Measurements from ENCODE around the gene SLC27A1.

GRCh38 chr19:17500447-17501198 lies 30.3 kb downstream of the SLC27A1 start:
- TF ChIP-seq POLR2AphosphoS5 (IDR thresholded peaks at IDR 0.05; ENCODE audit: control insufficient read depth, insufficient read depth, low read depth, low read length): no peak
- no peak for TF ChIP-seq HIVEP1 (CRISPR knock-in tag; IDR thresholded peaks at IDR 0.05)
- no peak for TF ChIP-seq CC2D1A (IDR thresholded peaks at IDR 0.05)
- TF ChIP-seq RBM25 (IDR thresholded peaks at IDR 0.05; ENCODE audit: low read depth, low read length, severe bottlenecking): peak; percentile 86
- TF ChIP-seq EP300 (IDR thresholded peaks at IDR 0.05; ENCODE audit: low read length): no peak
- no peak for TF ChIP-seq SMARCA4 (IDR thresholded peaks at IDR 0.05)
- TF ChIP-seq MTA1 (IDR thresholded peaks at IDR 0.05; ENCODE audit: borderline replicate concordance): no peak
- TF ChIP-seq MEF2A (IDR thresholded peaks at IDR 0.05; ENCODE audit: control insufficient read depth, low read depth, low read length): no peak
- no peak for TF ChIP-seq CHD2 (IDR thresholded peaks at IDR 0.05; ENCODE audit: low read depth, low read length)
- no peak for TF ChIP-seq ZBTB1 (CRISPR knock-in tag; IDR thresholded peaks at IDR 0.05; ENCODE audit: borderline replicate concordance, low read depth)
- TF ChIP-seq JUND (IDR thresholded peaks at IDR 0.05; ENCODE audit: borderline replicate concordance, low read depth, low read length): no peak
- no peak for TF ChIP-seq JUND (tag; IDR thresholded peaks at IDR 0.05; ENCODE audit: borderline replicate concordance, low read depth, low read length)
- no peak for TF ChIP-seq CREB1 (IDR thresholded peaks at IDR 0.05)
- no peak for TF ChIP-seq CREB1 (CRISPR knock-in tag; IDR thresholded peaks at IDR 0.05)
- TF ChIP-seq EZH2 (IDR thresholded peaks at IDR 0.05; ENCODE audit: borderline replicate concordance, low read depth, low read length): no peak
